ENCODE data around the gene COL16A1. TPM values are rescaled to one million over a fixed set of nuclear protein-coding genes. Genes with fewer than 3 reads are reported as not detected.

The COL16A1 gene
- total RNA-seq, 1 donor from 2014 or later: 0.22 TPM

GRCh38 chr1:31705080-31705866, 1.5 kb upstream of the COL16A1 start:
- Histone ChIP-seq H4K20me1 (ENCODE audit: low read depth) (no peaks in the 10 kb centered on the region), H2AFZ (replicated peaks) (peak overlapping the region; percentile 35)
- H3K27ac Mint-ChIP-seq: no peak overlapping the region

GRCh38 chr1:31704271-31705079, 658 bp upstream of the COL16A1 start:
- peaks cover 19% of the 10 kb centered on the region for H3K27me3 ChIP-seq
- Mint-ChIP-seq H3K4me1 (peaks cover 40% of the 10 kb centered on the region), H3K4me3 (peak overlapping the region; percentile 31), H3K27me3 (ENCODE audit: insufficient read depth, low read depth) (peaks cover 16% of the 10 kb centered on the region), H3K36me3 (no peaks in the 10 kb centered on the region), H3K9me3 (no peaks in the 10 kb centered on the region), H3K27ac (peak overlapping the region; percentile 18)
- no peak overlapping the region for H3K27ac ChIP-seq
- no peaks in the 10 kb centered on the region for H3K79me2 ChIP-seq (ENCODE audit: low read depth)
- no peaks in the 10 kb centered on the region for H3K36me3 ChIP-seq
- TF ChIP-seq EZH2phosphoT487 (IDR thresholded peaks at IDR 0.05) (no peak), CTCF (IDR thresholded peaks at IDR 0.05) (no peak), EZH2 (IDR thresholded peaks at IDR 0.05) (no peak)
- no peaks in the 10 kb centered on the region for H4K20me1 ChIP-seq (ENCODE audit: low read depth)
- H3K4me3 ChIP-seq: peak overlapping the region; percentile 49
- H2AFZ ChIP-seq (replicated peaks): peak overlapping the region; percentile 88
- no peak overlapping the region for H3K9ac ChIP-seq
- H3K9me3 ChIP-seq (ENCODE audit: low read depth): no peaks in the 10 kb centered on the region
- peaks cover 5% of the 10 kb centered on the region for H3F3A ChIP-seq (ENCODE audit: low read depth)
- peaks cover 19% of the 10 kb centered on the region for H3K4me1 ChIP-seq
- H3K4me2 ChIP-seq: peak overlapping the region; percentile 87
- peak; percentile 19 for DNase-seq (ENCODE audit: low spot score)

More at GRCh38 chr1:31705080-31705866, 1.5 kb upstream of the COL16A1 start:
- H3K9me3 ChIP-seq (ENCODE audit: low read depth): no peaks in the 10 kb centered on the region
- H3K9ac ChIP-seq: no peak overlapping the region
- H3K27me3 ChIP-seq: peaks cover 19% of the 10 kb centered on the region
- no peak overlapping the region for H3K27ac ChIP-seq
- no peaks in the 10 kb centered on the region for H3K36me3 Mint-ChIP-seq
- H3K4me3 ChIP-seq: no peak overlapping the region
- no peaks in the 10 kb centered on the region for H3K79me2 ChIP-seq (ENCODE audit: low read depth)
- peaks cover 5% of the 10 kb centered on the region for H3F3A ChIP-seq (ENCODE audit: low read depth)
- H3K4me3 Mint-ChIP-seq: no peak overlapping the region
- H3K9me3 Mint-ChIP-seq: no peaks in the 10 kb centered on the region
- no peaks in the 10 kb centered on the region for H3K36me3 ChIP-seq
- peaks cover 37% of the 10 kb centered on the region for H3K4me1 Mint-ChIP-seq
- peaks cover 19% of the 10 kb centered on the region for H3K4me1 ChIP-seq
- peaks cover 13% of the 10 kb centered on the region for H3K27me3 Mint-ChIP-seq (ENCODE audit: insufficient read depth, low read depth)
- no peak for TF ChIP-seq EZH2 (IDR thresholded peaks at IDR 0.05)
- peak; percentile 26 for TF ChIP-seq CTCF (IDR thresholded peaks at IDR 0.05)
- TF ChIP-seq EZH2phosphoT487 (IDR thresholded peaks at IDR 0.05): no peak
- DNase-seq (ENCODE audit: low spot score): peak; percentile 68
- peak overlapping the region; percentile 87 for H3K4me2 ChIP-seq

- no peak overlapping the region for H3K4me3 Mint-ChIP-seq
- Histone ChIP-seq H3K79me2 (ENCODE audit: low read depth) (no peaks in the 10 kb centered on the region), H4K20me1 (ENCODE audit: low read depth) (no peaks in the 10 kb centered on the region), H2AFZ (replicated peaks) (no peak overlapping the region), H3K4me2 (no peak overlapping the region), H3K4me1 (peaks cover 19% of the 10 kb centered on the region), H3K4me3 (no peak overlapping the region), H3K27ac (no peak overlapping the region), H3F3A (ENCODE audit: low read depth) (peaks cover 5% of the 10 kb centered on the region), H3K9me3 (ENCODE audit: low read depth) (no peaks in the 10 kb centered on the region), H3K27me3 (peaks cover 19% of the 10 kb centered on the region), H3K9ac (no peak overlapping the region), H3K36me3 (no peaks in the 10 kb centered on the region)
- no peaks in the 10 kb centered on the region for H3K36me3 Mint-ChIP-seq
- no peaks in the 10 kb centered on the region for H3K9me3 Mint-ChIP-seq
- no peak for TF ChIP-seq EZH2phosphoT487 (IDR thresholded peaks at IDR 0.05)
- no peak for TF ChIP-seq EZH2 (IDR thresholded peaks at IDR 0.05)
- no peak for TF ChIP-seq CTCF (IDR thresholded peaks at IDR 0.05)
- H3K27ac Mint-ChIP-seq: no peak overlapping the region
- H3K4me1 Mint-ChIP-seq: peaks cover 29% of the 10 kb centered on the region
- DNase-seq (ENCODE audit: low spot score): no peak
- peaks cover 16% of the 10 kb centered on the region for H3K27me3 Mint-ChIP-seq (ENCODE audit: insufficient read depth, low read depth)
These were observed 897 bp downstream of the COL16A1 start for GRCh38 chr1:31702836-31703404.
